Left lung (tissue), 10 donors: Measurements from ENCODE around the gene GRN. TPM values are rescaled to one million over a fixed set of nuclear protein-coding genes. Genes with fewer than 3 reads are reported as not detected.
A peak's percentile ranks its signal among the peaks of the same experiment; 100 is the strongest.

Experiments
- ATAC-seq: fragments of 200-7000 bp; cut with Tn5 transposase; one replicate; pipeline ENCODE4 v1.9.1; 2020; ENCODE audit warnings: moderate library complexity
- DNase-seq, 4 donors: peaks; one replicate each; pipeline ENCODE4 v3.0.0-alpha.2; 2013 to 2020
- H3K27ac ChIP-seq, 2 donors: fragments of 200-600 bp; sonication (generic) in 1 of 2; one replicate each; pipeline versions ENCODE4 v1.5.0 to v1.8.0; 2020 to 2021
- H3K27me3 ChIP-seq, 2 donors: fragments of 200-600 bp; sonication (generic) in 1 of 2; one replicate each; pipeline versions ENCODE4 v1.5.0 to v1.8.0; 2020 to 2021
- H3K36me3 ChIP-seq, 2 donors: fragments of 200-600 bp; sonication (generic) in 1 of 2; one replicate each; pipeline versions ENCODE4 v1.5.0 to v1.8.0; 2020 to 2021
- H3K4me1 ChIP-seq, 2 donors: fragments of 200-600 bp; one replicate each; pipeline ENCODE4 v1.8.0; 2021
- H3K4me3 ChIP-seq, 2 donors: fragments of 200-600 bp; sonication (generic) in 1 of 2; one replicate each; pipeline versions ENCODE4 v1.5.0 to v1.8.0; 2020 to 2021; ENCODE audit warnings: mild to moderate bottlenecking in 1 of 2
- H3K9me3 ChIP-seq, 2 donors: fragments of 200-600 bp; sonication (generic) in 1 of 2; one replicate each; pipeline versions ENCODE4 v1.5.0 to v1.8.0; 2020 to 2021
- CTCF ChIP-seq, 2 donors: fragments of 200-600 bp; sonication (generic) in 1 of 2; IDR thresholded peaks; one replicate each; pipeline versions ENCODE4 v1.5.0 to v1.8.0; 2021; ENCODE audit warnings: antibody characterized with exemption in 2 of 2
- intact Hi-C, 2 donors: fragments of 100-400 bp; cut with DNase I; formaldehyde crosslinking; loops; one replicate each; pipeline versions ENCODE4 v1.11.2 to v1.14.2; 2022
- polyA plus RNA-seq, 6 donors: library from polyadenylated mRNA; unstranded; fragments of 120-200 nt; gene quantifications; one replicate each; pipeline ENCODE4 v1.2.1, GENCODE V29; 2013; ENCODE audit not compliant: insufficient read length in 6 of 6
- total RNA-seq, 2 donors: library from RNA; stranded (reverse); fragmentation: NEBNext Ultra II Directional; extraction: Animal tissue kit (Norgen Biotek cat#: 25700); gene quantifications; one replicate each; pipeline ENCODE4 v1.2.1, GENCODE V29; 2021
- donor health status: DM: no; HTN: yes; CAD: no.
- donor health status: DM: no; HTN: no; CAD: no.

The GRN gene
- total and polyA plus RNA-seq, 8 donors: 199 to 616 (median 235) TPM

- H3K27me3 ChIP-seq: peaks cover 0 to 14% of the 10 kb centered on the region in 2 donors
- H3K4me1 ChIP-seq: peaks cover 0 to 22% of the 10 kb centered on the region in 2 donors
- intact Hi-C loops: no loop called here
- peak overlapping the region; percentile 9 to 26 for H3K4me3 ChIP-seq
- H3K36me3 ChIP-seq: peaks cover 3 to 48% of the 10 kb centered on the region in 2 donors
- DNase-seq (peak in 1 of 4 donors; percentile 88), ATAC-seq (peak; percentile 48)
- no peaks in the 10 kb centered on the region for H3K9me3 ChIP-seq
- no peak for TF ChIP-seq CTCF (IDR thresholded peaks at IDR 0.05)
- no peak overlapping the region for H3K27ac ChIP-seq
Observed at GRCh38 chr17:44353672-44354331, 8.7 kb downstream of the GRN start.

GRCh38 chr17:44354582-44355561 is 9.8 kb downstream of the GRN start:
- Histone ChIP-seq H3K27me3 (peaks cover 0 to 14% of the 10 kb centered on the region in 2 donors), H3K9me3 (no peaks in the 10 kb centered on the region), H3K36me3 (peaks cover 3 to 37% of the 10 kb centered on the region in 2 donors), H3K4me1 (peaks cover 0 to 11% of the 10 kb centered on the region in 2 donors), H3K4me3 (no peak overlapping the region), H3K27ac (no peak overlapping the region)
- ATAC-seq (no peak), DNase-seq (peak in 1 of 4 donors; percentile 22)
- TF ChIP-seq CTCF (IDR thresholded peaks at IDR 0.05): peak in 1 of 2 donors; percentile 27
- intact Hi-C loops: no loop called here

GRCh38 chr17:44355642-44356099 is 10.6 kb downstream of the GRN start:
- Histone ChIP-seq H3K4me1 (peaks cover 0 to 8% of the 10 kb centered on the region in 2 donors), H3K4me3 (no peak overlapping the region), H3K9me3 (no peaks in the 10 kb centered on the region), H3K27me3 (peaks cover 0 to 16% of the 10 kb centered on the region in 2 donors), H3K36me3 (peaks cover 3 to 29% of the 10 kb centered on the region in 2 donors), H3K27ac (no peak overlapping the region)
- intact Hi-C loops: no loop called here
- ATAC-seq: no peak
- no peak for TF ChIP-seq CTCF (IDR thresholded peaks at IDR 0.05)
- DNase-seq: peak in 1 of 4 donors; percentile 57

GRCh38 chr17:44356241-44356640 is 11.1 kb downstream of the GRN start:
- Histone ChIP-seq H3K27me3 (peaks cover 0 to 22% of the 10 kb centered on the region in 2 donors), H3K4me1 (peaks cover 0 to 8% of the 10 kb centered on the region in 2 donors), H3K36me3 (peaks cover 3 to 23% of the 10 kb centered on the region in 2 donors), H3K4me3 (no peak overlapping the region), H3K27ac (no peak overlapping the region), H3K9me3 (no peaks in the 10 kb centered on the region)
- no peak for DNase-seq
- ATAC-seq: no peak
- no peak for TF ChIP-seq CTCF (IDR thresholded peaks at IDR 0.05)
- intact Hi-C loops: no loop called here

GRCh38 chr17:44358066-44358465 is 13.0 kb downstream of the GRN start:
- ATAC-seq: no peak
- TF ChIP-seq CTCF (IDR thresholded peaks at IDR 0.05): no peak
- intact Hi-C loops: no loop called here
- Histone ChIP-seq H3K36me3 (peaks cover 0 to 5% of the 10 kb centered on the region in 2 donors), H3K4me3 (no peak overlapping the region), H3K27me3 (peaks cover 0 to 40% of the 10 kb centered on the region in 2 donors), H3K9me3 (no peaks in the 10 kb centered on the region), H3K4me1 (peaks cover 4 to 15% of the 10 kb centered on the region in 2 donors), H3K27ac (no peak overlapping the region)
- peak in 1 of 4 donors; percentile 61 for DNase-seq
